ENCODE data around the gene DPY19L1.
"Not testable (repeated sequence)": the region's sequence is repeated elsewhere in the genome, so short reads cannot be mapped to it uniquely, and the experiment has no call there.

DNA sequence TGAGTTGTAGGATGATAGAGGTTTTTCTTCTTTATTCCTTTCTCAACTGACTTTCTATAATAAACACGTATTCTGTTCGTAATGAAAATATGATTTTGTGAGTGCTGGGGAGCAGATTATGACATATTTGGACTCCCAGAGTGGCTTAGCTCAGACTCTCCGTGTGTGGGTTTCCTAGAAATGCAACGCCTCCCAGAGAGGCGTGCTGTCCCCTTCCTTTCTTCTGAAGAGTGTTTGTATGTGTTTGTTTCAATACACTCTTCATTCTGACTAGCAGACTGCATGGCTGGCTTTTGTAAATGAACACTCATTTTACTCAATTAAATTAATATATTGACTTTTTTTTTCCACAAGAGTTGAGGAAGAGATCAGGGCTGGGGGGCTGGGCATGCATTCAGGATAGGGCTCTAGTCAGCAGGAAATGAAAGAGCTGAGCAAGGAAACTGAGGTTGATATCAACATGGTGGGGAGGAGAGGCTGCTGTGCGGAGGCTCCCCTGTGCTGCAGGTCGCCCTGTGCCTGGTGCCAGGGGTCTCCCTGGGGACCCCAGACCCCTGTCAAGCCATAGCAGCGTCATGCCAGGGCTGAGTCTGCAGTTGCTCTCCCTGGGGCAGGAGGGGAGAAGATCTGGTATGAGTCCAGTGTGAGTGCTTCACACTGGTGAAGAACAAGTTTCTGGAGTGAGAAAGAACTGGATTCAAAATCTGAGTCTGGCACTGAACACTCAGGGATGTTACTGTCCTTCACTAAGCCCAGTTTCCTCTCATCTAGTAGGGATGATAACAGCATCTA, 158.1 kb downstream of the DPY19L1 start:
- TF ChIP-seq, protein P1, sequence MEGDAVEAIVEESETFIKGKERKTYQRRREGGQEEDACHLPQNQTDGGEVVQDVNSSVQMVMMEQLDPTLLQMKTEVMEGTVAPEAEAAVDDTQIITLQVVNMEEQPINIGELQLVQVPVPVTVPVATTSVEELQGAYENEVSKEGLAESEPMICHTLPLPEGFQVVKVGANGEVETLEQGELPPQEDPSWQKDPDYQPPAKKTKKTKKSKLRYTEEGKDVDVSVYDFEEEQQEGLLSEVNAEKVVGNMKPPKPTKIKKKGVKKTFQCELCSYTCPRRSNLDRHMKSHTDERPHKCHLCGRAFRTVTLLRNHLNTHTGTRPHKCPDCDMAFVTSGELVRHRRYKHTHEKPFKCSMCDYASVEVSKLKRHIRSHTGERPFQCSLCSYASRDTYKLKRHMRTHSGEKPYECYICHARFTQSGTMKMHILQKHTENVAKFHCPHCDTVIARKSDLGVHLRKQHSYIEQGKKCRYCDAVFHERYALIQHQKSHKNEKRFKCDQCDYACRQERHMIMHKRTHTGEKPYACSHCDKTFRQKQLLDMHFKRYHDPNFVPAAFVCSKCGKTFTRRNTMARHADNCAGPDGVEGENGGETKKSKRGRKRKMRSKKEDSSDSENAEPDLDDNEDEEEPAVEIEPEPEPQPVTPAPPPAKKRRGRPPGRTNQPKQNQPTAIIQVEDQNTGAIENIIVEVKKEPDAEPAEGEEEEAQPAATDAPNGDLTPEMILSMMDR (conservative IDR thresholded peaks at IDR 0.05; ENCODE audit: low read depth, low read length): not testable (repeated sequence)
- TF ChIP-seq EZH2 (IDR thresholded peaks at IDR 0.05; ENCODE audit: borderline replicate concordance, low read depth, low read length, poor library complexity, severe bottlenecking): not testable (repeated sequence)

All from A673 (cell line).